NCI-H460 (cell line): Measurements from ENCODE around the gene RB1. TPM values are rescaled to one million over a fixed set of nuclear protein-coding genes. Genes with fewer than 3 reads are reported as not detected.

Source experiments
- DNase-seq: peaks from one replicate; pipeline ENCODE4 v3.0.0-alpha.2; 2016; ENCODE audit warnings: low read depth; ENCODE audit errors: extremely low read depth
- total RNA-seq: library from RNA; depleted of rRNA; stranded (reverse); fragments of >200 nt; shearing (Covaris generic); gene quantifications from 2 replicates; pipeline ENCODE4 v1.2.3, GENCODE V29; 2014

RB1 gene
- total RNA-seq, 1 experiment from 2014 or later = 31.7 TPM

DNA sequence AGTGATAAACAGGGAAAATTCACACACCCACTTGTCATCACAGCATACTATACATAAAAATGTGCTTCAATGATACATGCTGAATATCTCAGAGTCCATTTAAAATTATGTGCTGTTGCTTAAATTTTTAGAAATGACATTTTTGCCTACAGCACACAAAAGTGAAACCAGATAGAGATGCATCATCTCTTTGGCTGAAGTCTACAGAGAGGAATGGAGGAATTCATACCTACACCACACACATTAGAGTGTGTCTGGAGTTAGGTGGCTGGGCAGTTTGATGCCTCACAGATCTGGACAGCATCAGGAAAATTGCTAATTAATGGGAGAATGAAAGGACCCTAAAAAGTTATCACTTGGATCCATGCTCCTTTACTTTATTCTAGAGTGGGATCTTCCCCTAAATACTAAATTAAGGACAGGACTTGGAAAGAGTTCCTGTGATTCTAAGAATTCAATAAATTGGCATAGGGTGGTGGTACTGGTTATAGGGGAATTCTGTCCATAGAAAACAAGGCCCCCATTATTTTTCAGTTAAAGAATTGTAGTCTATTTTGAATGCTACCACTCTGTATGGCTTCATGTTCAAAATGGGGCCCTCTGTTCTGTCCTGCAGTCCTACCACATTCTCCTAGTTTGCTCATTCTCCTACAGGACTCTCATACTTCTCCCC, 188.0 kb downstream of the RB1 start:
- no peak for DNase-seq

DNA sequence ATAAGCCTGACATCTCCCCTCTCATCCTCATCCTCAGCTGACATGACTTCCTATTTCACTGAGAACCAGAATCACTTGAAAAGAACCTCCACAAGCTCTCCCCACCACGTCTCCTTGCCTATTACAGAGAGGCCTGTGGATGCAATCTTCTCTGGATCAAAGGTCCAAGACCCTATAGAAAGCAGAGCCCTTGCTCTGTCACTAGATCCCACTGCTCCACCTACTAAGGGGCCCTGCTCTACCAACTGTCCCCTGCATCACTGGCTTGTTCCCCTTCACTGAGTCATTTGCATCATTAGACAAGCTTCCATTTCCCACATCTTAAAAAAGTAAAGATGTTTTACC, 188.5 kb downstream of the RB1 start:
- DNase-seq = no peak

DNA sequence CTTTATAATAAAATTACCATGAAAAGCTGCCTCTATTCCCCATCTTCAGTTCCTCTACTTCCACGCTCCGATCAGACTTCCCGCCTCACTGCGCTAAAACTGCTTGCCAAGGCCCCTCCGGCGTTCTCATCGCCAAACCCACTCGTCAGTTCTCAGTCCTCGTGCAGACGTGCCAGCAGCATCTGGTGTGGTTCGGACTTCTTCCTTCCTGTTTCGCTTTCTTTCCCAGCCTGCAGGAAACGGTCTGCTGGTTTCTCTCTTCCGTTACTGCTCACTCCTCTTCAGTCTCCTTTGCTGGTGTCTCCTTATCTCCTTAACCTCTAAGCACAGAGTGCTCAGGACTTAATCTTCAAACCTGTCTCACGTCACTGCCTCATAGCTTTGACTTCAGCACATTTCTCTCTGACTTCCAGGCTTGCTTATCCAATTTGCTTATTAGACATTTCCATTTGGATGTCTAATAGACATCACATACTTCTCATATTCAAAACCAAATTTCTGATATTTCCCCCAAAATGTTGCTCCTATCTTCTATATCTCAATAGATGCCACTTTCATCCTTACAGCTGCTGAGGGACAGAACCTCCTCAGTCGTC, 189.0 kb downstream of the RB1 start:
- no peak for DNase-seq

DNA sequence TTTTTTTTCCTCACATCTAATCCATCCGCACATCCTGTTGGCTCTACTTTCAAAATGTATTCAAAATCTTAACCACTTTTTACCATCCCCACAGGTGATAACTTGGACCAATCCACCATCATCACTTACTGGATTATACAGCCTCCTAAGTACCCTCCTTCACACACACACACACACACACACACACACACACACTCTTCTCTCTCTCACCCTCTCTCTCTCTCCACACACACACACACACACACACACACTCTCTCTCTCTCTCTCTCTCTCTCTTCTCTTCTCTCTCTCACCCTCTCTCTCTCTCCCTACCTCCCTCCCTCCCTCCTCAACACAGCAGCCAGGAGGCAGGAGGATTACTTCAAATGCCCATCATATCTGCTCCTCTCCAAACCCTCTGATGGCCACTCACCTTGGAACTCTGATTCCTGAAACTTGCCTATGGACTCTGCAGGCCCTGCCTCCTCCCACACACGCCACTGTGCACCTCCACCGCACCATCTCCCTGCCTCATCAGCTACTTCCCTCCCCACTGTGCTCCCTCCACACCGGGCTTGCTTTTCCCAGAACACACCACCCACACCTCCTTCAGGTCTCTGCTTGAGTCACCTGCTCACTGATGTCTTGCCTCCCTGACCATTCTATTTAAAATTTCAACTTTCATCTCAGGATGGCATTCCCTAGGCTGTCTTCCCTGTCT, 189.7 kb downstream of the RB1 start:
- no peak for DNase-seq

DNA sequence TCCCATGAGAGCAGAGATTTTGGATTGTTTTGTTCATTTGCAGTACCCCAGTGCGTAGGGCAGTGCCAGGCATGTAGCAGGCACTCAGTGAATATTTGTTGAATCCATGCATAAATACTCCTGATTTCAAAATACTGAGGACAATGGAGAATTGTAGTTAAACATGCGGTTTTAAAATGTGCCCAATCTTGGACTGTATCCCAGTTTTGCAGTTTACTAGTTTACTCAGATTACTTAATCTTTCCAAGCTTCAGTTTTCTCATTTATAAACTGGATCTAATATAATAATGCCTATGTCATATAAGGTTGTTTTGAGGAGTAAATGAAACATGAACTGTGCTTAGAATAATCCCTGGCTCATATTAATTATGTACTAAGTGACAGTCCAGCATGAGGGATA, 190.3 kb downstream of the RB1 start:
- DNase-seq = no peak

DNA sequence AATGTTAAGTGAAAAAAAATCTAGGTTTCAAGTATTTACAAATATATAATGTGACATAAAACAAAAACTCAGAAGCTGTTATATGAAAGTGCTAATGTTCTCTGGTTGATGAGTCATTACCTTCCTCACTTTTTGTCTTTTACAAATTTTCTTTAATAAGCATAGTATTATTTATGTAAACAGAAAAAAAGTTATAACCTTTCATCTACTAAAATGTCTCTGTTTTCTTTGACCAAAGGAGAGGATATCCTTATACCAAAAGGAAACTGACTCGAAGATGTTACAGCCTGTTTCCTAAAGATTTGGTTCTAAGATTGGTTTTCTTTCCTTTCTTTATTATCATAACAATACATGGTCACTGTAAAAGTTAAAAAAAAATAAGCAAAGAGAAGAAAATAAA, 191.3 kb downstream of the RB1 start:
- no peak for DNase-seq

DNA sequence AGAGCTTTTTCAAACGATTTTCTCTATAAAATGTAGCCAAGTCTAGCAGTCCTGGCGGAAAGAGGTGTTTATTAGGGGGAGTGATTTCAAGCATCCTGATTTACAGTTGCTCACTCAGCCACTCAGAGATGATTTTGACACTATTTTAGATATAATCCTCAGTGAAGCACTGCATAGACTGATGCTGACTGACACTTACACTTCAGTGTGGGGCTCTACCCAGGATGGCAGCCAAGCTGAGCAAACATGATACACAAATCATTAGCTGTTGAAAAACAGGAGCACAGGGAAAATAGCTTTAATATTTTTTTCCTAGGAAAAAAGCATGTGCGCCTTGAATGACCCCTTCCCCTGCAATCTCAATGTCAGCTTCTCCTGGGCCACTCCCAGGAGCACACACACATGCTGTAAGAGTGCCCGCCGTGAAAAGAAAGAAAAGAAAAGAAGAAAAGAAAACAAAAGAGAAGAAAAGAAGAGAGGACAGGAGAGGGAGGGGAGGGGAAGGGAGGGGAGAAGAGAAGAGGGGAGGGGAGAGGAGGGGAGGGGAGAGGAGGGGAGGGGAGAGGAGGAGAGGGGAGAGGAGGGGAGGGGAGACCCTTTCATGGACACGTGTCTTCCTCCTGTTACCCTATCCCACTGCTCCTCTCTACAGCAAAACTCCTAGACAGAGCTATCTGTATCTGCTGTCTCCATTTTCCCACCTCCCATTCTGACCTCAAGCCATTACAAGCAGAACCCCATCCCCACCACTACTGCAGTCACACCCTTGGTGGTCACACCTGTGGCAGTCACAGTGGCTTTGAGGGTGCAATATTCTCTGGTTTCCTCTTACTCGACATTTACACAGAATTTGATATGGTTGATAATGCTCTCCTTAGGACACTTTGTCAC, 193.0 kb downstream of the RB1 start:
- DNase-seq = no peak

DNA sequence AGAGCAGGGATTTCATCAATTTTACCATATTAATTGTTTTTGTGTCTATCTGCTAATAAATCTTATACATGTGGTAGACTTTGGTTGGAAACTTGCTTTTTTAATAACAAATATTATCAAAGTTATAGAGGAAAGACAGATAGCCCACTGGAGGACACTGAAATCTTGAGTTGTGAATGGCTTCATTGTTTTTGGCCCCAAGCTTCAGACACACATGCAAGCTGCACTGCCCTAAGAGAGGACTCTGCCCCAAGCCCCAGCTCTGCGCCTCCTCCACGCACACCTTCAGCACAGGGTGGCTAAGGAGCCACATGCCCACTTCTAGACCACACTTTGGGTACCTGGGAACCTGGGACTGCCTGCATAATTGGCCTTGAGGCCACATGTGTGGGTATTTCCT, 194.1 kb downstream of the RB1 start:
- no peak for DNase-seq

DNA sequence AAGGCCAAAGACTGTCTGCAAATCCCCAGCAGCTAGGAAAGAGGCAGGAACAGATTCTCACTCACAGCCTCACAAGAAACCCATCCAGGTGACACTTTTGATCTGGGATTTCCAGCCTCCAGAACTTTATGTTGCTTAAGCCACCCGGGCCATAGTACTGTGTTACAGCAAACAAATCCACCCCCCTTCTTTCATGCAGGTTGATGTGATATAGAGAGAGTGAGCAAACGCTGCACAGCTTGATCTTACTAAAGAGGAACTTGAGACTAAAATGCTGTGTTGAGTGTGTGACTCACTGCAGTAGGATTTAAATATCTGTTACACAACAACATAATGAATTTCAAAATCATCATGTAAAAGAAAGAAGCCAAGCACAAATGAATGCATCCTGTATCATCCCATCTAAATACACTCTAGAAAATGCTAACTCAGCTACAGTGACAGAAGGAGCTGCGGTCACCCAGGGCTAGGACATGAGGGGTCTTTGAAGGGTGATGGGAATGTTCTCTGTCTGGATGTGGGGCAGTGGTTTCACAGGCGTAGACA, 197.2 kb downstream of the RB1 start:
- DNase-seq = no peak

DNA sequence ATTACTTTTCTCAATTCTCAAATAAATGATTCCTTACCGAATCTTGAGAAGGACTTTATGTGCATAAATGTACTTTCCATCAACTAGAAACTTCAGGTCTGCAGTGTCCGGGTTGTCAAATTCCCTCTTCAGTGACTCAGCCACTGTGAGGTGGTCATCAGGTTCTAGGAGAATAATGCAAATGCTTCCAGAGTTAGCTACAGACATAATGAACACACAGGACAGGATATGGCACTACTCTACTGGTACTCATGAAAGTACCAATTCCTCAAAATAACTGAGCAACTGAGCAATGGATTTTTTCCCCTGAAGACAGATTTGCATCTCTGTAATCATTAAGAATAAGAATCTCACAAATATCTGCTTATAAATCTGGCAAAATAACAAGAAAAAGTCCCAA, 198.2 kb downstream of the RB1 start:
- DNase-seq = no peak

DNA sequence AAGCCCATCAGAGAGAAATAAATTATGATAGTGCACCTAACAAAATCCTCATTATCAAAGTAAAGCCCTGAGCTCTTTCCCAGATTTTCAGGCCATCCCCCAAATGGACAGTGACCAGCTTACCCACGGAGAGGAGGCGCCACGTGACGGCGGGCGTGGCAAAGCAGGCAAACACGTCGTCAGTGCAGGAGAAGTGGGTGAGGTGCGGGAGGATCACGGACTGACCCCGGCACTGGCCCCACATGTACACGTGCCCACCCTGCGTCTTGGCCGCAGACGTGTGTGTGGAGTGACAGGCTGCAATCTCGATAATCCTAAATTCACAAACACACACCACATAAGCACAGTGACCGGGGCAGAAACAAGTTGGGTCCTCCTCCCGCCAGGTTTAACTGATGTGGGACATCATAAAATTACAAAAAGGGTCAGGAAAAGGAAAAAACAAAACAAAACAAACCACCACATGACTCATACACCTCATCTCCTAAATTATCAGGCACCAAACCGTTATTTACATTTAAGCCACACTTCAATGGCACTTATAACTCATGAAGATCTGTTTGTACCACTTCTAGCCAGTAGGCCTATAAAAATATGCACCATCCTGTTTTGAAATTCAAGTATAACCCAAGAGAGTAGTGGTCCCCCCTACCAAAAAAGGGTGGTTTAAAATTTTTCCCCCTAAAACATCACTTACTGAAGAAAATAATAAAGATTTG, 199.2 kb downstream of the RB1 start:
- no peak for DNase-seq

DNA sequence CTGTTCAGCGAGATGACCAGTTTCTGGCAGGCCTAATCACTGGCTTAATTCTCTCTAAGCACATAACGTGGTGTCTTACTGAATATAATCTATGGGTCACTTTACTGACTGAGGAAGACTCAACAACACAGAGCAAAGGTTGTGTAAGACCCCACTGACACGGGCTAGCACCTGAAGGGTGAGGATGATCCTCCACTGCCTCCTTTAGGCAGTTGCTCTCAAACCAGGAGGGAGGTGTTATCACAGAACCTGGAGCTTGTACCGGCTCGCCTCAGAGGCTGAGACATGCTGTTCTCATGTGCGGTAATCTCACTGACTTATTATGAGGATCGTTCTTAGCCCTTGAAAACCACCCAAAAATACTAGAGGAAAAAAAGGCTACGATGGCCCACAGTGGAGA, 201.1 kb downstream of the RB1 start:
- no peak for DNase-seq

DNA sequence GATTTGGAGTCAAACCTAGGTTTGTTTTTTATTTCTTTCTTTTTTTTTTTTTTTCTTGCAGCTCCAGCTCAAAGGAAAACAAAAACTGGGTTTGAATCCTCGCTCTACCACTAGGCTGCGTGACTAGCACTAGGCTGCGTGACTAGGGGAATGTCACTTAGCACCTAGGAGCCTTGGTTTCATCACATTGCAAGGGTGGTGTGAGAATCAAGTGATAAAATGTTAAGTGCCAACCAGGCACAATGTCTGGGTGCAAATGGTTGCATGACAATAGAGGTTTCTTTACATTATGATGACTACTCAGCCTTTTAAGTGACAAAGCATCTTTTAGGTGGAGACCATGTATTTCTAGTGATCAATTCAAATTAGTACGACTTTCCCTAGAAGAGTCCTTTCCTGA, 201.5 kb downstream of the RB1 start:
- no peak for DNase-seq

DNA sequence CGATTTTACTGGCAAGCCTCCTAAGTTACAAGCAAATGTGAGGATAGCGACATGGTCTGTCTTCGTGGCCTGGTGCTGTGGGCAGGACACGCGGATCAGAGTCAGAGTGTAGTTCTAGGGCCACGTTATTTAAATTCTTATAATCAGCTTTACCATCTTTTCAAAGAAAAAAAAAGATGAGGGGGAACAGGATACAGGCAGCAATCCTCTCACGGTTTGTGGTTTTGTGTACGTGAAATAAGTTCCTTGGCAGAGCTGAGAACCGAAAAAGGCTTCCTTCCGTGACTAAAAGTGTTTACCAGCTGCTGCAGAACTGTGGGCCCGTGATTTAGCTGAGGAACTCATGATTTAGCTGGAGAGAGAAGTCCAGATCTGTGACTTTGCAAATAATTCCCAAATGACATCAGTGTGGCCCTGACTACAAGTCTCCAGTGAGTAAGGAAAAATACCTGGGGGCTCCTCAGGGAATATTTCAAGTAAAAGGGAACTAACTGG, 202.1 kb downstream of the RB1 start:
- DNase-seq = no peak

DNA sequence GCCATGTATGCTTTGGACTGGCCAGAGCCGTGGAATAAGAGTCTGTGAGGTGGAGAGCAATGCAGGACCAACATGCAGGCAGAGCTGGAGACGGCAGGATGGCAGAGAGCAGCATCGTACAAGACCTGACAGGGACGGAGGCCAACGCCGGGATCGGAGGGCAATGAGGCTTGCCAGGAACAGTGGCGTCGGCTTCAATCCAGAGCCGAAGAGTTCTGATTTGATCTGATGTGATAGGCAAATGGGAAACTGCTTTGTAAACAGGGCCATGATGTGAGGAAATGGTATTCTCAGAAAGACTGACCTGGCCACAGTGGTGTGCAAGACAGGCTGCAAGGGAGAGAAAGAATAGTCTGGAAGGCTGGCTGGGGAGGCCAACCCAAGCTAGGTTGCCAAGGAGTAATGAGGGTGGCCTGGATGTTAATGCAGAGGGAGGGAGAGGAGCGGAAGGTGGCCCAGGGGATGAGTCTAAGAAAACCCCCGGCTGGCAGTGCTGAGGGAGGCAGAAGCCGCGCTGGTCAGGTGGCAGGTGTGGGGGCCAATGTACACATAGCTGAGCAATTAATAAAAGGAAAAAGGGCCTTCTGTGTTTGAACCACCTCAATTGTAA, 202.6 kb downstream of the RB1 start:
- DNase-seq = no peak

DNA sequence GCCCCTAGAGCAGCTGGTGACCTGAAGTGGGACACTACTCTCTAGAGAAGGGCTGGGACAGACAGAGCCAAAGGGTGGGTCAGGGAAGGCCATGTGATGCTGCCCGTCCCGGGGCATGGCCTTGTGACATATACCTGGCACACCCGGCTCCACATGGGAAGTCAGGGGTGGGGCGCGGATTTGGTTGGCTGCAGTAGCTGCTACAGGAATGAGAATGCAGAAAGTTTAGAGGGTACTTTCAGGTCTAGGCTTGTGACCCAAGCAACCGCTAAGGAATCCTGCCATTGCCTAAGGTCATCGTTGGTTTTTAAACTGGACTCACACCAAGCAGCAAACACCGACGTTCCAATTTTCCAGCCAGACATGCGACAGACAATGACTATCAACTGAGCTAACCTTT, 203.5 kb downstream of the RB1 start:
- no peak for DNase-seq

DNA sequence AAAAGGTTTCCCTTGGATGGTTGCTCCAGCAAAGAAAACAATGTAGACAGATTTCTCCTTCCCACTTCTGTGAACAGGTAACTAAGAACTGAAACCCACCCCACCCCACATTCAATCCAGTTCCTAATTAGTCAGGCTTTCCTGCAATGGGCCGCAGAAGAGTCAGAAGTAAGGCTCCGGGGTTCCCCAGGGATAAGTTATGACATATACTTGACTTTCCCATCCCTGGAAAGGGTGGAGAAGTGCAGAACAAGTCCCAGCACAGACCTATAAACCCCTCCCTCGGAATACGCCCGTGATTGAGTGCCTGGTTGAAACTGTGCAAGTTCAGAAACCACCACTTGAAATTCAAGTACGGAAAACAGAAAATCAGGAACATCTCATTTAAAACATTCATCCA, 204.5 kb downstream of the RB1 start:
- DNase-seq = no peak

DNA sequence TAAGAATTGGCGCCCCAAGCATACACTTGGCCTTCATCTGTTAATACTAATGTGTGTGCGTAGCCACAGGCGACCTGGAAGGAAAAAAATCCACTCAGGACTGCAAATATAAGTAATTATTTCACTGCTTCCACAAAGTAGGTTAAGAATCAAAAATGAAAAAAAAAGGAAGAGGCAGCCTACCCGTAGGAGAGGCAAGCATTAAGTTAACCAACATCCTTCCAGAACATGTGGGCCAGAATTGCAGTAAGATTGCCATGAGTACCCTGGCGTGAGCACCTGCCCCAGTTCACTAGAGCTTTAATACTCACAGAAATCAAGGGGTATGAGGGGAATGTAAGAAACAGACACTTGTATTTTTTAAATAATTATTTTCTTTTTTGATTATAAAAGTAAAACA, 207.1 kb downstream of the RB1 start:
- DNase-seq = no peak

DNA sequence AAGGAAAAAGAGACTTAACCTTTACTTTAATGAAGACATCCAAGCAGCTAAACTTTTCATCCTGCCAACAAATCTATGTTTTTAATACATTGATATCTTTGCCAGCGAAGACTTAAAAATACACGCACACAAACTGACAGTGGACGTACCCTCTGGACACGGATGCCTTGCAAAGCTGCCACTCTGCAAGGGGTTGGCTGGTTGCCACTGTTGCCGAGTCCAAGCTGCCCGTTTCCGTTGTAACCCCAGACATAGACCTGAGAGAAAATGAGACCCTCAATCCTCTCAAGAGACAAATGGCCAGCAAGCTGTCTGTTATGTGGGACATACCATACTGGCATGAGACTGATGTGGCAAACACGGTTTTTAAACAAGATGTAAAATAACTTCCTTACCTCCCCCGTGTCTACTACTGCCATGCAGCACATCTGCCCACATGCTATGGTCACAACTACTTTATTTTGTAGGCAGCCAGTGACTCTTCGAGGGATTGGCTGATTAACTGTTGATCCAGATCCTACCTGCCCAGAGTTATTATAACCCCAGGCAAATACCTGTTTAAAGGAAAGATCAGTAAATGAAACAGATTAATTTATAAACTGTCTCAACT, 208.2 kb downstream of the RB1 start:
- no peak for DNase-seq
